GM12874 (cell line): Measurements from ENCODE around the gene LIMS2.

Experiments
- CTCF ChIP-seq: IDR thresholded peaks from 2 replicates; pipeline ENCODE4 v1.5.1; 2011; ENCODE audit warnings: low read depth, mild to moderate bottlenecking, control low read depth, low read length, moderate library complexity; ENCODE audit not compliant: insufficient read depth

Gene LIMS2

GRCh38 chr2:127636248-127637235 is 38.8 kb downstream of the LIMS2 start:
- no peak for TF ChIP-seq CTCF

GRCh38 chr2:127635380-127636237 is 39.7 kb downstream of the LIMS2 start:
- TF ChIP-seq CTCF: no peak

- no peak for TF ChIP-seq CTCF
These were observed 40.5 kb downstream of the LIMS2 start for GRCh38 chr2:127634626-127635379.

GRCh38 chr2:127634066-127634617 is 41.2 kb downstream of the LIMS2 start:
- no peak for TF ChIP-seq CTCF

- no peak for TF ChIP-seq CTCF
These were observed 41.7 kb downstream of the LIMS2 start for GRCh38 chr2:127633556-127634065.

- TF ChIP-seq CTCF: no peak
These were observed 42.5 kb downstream of the LIMS2 start for GRCh38 chr2:127632592-127633489.
